GM04504 (cell line): ENCODE results near the gene MMP14.

Experiments used
- DNase-seq: peaks from one replicate; pipeline ENCODE4 v3.0.0-alpha.2; 2012; ENCODE audit warnings: low read depth

MMP14 gene

GRCh38 chr14:22884738-22885523, 48.5 kb downstream of the MMP14 start:
- no peak for DNase-seq

- DNase-seq, result no peak
Measured at GRCh38 chr14:22885975-22886374, 49.6 kb downstream of the MMP14 start.

DNA sequence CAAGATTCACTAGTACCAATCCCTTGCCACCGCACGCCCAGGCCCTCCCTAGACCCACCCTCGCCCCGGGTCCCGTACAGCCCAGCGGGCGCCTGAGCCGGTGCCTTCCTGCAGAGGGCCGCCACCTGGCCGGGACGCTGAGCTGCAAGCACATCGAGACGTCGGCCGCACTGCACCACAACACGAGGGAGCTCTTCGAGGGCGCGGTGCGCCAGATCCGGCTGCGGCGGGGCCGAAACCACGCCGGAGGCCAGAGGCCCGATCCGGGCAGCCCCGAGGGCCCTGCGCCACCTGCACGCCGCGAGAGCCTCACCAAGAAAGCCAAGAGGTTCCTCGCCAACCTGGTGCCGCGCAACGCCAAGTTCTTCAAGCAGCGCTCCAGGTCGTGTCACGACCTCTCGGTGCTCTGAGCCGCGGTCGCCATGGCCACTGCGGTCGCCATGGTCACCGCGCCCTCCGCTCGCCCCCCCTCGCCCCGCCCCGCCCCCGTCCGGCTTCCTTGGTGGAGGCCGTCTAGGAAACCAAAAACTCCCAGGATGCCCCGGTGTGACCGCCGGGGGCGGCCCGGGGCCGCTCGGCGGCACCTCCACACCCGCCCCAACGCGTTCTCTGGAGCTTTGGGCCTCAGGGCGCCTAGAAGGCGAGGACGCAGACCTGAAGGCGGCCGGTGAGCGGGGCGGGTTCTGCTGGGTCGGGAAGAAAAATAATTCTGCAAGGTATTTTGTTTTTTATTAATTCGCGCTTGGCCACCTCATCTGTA, 50.3 kb downstream of the MMP14 start:
- peak; percentile 28 for DNase-seq

- peak; percentile 32 for DNase-seq
Measured at GRCh38 chr14:22887260-22887989, 51.0 kb downstream of the MMP14 start.

DNA sequence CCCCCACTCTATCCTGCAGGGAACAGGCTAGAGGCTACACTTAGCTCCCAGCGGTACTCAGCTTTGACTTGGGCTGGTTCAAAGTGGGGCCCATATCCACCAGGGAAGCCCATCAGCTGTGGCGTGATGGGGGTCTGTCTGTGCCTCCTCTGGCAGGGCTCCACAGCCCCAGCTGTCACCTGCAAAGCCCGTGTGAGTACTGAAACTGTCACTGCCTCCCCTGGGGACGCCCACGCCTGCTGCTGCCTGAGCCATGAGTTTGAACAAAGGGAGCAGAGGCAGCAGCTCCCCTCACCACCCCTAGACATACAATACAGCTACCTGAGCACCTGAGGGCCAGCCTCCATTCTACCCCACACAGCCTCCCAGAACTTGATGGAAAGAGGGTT, 51.6 kb downstream of the MMP14 start:
- no peak for DNase-seq

GRCh38 chr14:22888662-22889061, 52.3 kb downstream of the MMP14 start:
- no peak for DNase-seq

GRCh38 chr14:22890416-22890815, 54.0 kb downstream of the MMP14 start:
- no peak for DNase-seq

- DNase-seq, result no peak
Measured at GRCh38 chr14:22892488-22892887, 56.1 kb downstream of the MMP14 start.

GRCh38 chr14:22893706-22894105, 57.3 kb downstream of the MMP14 start:
- DNase-seq, result no peak

GRCh38 chr14:22895402-22895801, 59.0 kb downstream of the MMP14 start:
- no peak for DNase-seq

- no peak for DNase-seq
Measured at GRCh38 chr14:22896356-22896755, 60.0 kb downstream of the MMP14 start.

DNA sequence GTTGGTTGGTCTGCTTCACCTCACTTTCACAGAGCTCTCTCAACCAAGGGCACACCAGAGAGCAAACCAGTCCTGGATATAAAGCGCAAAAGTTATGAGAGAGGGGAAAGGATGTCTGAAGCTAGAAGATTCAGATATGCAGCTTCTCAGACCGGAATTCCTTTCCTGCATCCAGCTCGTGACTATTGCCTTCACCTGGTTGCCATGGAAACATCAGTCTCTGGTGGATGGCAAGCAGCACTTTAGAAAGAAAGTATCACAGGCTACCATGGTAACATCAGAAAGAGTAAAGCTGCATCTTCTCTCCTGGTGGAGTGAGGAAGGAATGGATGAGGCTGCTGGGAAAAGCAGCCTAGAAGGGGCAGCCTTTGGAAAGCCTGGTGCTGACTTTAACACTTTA, 60.4 kb downstream of the MMP14 start:
- DNase-seq, result no peak

DNA sequence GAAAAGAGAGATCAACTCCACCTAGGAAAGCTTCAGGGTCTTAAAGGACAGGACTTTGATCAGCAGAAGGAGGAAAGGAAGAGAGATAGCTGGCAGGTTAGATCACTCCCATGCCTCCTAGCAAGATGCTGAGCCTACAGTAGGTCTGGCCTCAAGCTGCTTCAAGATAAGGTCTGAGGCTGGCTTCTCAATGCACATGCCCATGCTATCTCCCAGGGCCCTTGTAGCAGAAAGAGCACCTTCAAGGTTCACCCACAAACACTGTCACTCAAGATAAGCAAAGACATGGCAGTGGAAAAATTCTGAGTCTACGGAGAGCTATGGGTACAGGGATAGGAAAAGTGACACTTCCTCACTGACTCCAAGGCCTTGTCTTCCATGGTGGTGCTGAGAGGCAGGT, 61.0 kb downstream of the MMP14 start:
- DNase-seq, result no peak
